ENCODE results near the gene LCN15. TPM values are rescaled to one million over a fixed set of nuclear protein-coding genes. Genes with fewer than 3 reads are reported as not detected.

LCN15 gene
- total RNA-seq, 1 experiment from 2014 or later, result not detected

GRCh38 chr9:136739509-136739908 lies 24.8 kb downstream of the LCN15 start:
- no peak for TF ChIP-seq CTCF (conservative IDR thresholded peaks at IDR 0.05)
- Histone ChIP-seq H3K9ac (ENCODE audit: extremely low read depth, insufficient read length, low read length) (no peak overlapping the region), H3K4me1 (ENCODE audit: insufficient read depth, low read length) (no peaks in the 10 kb centered on the region), H3K14ac (ENCODE audit: insufficient read depth, low read length) (no peak overlapping the region; the same call in 1 of the 2 replicates), H2AK5ac (ENCODE audit: insufficient read length, low read length) (no peak overlapping the region), H3K79me2 (ENCODE audit: insufficient read depth, low read length) (no peaks in the 10 kb centered on the region), H3K18ac (ENCODE audit: insufficient read length, low read depth, low read length) (no peak overlapping the region), H2BK120ac (ENCODE audit: low read depth, low read length, poor library complexity, severe bottlenecking) (no peak overlapping the region), H3K23ac (ENCODE audit: insufficient read length, low read depth, low read length) (no peak overlapping the region), H2AFZ (ENCODE audit: low read length) (no peak overlapping the region), H3K23me2 (ENCODE audit: insufficient read length, low read depth, low read length, poor library complexity, severe bottlenecking) (no peaks in the 10 kb centered on the region), H2BK20ac (ENCODE audit: low read depth, low read length, poor library complexity, severe bottlenecking) (no peak overlapping the region), H3K27ac (ENCODE audit: insufficient read length, low read depth, low read length) (no peak overlapping the region), H3K9me3 (ENCODE audit: control insufficient read depth, low read depth, low read length) (no peaks in the 10 kb centered on the region), H4K20me1 (ENCODE audit: control insufficient read depth, insufficient read depth, insufficient read length) (no peaks in the 10 kb centered on the region), H2BK5ac (ENCODE audit: insufficient read length, low read length) (no peak overlapping the region), H4K8ac (replicated peaks; ENCODE audit: insufficient read length, low read depth, low read length) (no peak overlapping the region), H3K56ac (ENCODE audit: insufficient read length, low read depth, low read length) (no peak overlapping the region), H4K5ac (ENCODE audit: insufficient read length, low read depth, low read length) (no peak overlapping the region), H3T11ph (ENCODE audit: low read length) (no peak overlapping the region), H3K79me1 (ENCODE audit: insufficient read depth, low read depth, low read length, poor library complexity, severe bottlenecking) (no peaks in the 10 kb centered on the region), H3K4me2 (ENCODE audit: insufficient read depth, insufficient read length, low read length) (no peak overlapping the region), H3K27me3 (ENCODE audit: insufficient read depth, low read length) (no peaks in the 10 kb centered on the region), H4K91ac (ENCODE audit: insufficient read length, low read depth, low read length) (no peak overlapping the region), H3K4ac (ENCODE audit: low read depth, low read length) (no peak overlapping the region), H2BK12ac (ENCODE audit: insufficient read length, low read depth, low read length) (no peak overlapping the region), H2BK15ac (ENCODE audit: low read depth, low read length) (no peak overlapping the region)
- no peak for DNase-seq
- WGBS (ENCODE audit: extremely low coverage, insufficient read length, low lambda C conversion rate), result no CpG with 5 or more reads among the region's 23 CpGs
- H3K9me3 Mint-ChIP-seq, result no peaks in the 10 kb centered on the region
- H3K4me3 Mint-ChIP-seq, result no peak overlapping the region
- no peaks in the 10 kb centered on the region for H3K36me3 Mint-ChIP-seq (ENCODE audit: insufficient read depth in 1 of 3, low read depth in 3 of 3)
- no peak overlapping the region for H3K27ac Mint-ChIP-seq
- peaks cover 0 to 16% of the 10 kb centered on the region in 2 experiments; a peak in 1 of 4 replicates for H3K4me1 Mint-ChIP-seq
- H3K27me3 Mint-ChIP-seq (ENCODE audit: low read depth), result peaks cover 7% of the 10 kb centered on the region
